K562 (cell line): ENCODE results near the gene CNDP2. TPM values are rescaled to one million over a fixed set of nuclear protein-coding genes. Genes with fewer than 3 reads are reported as not detected.

Experiments
- ETV1 ChIP-seq: fragments of 450-650 bp; conservative IDR thresholded peaks from 2 replicates; pipeline ENCODE4 v1.6.1; 2016; ENCODE audit warnings: missing genetic modification characterization, control low read depth, low read depth, missing compliant biosample characterization
- FOXJ3 ChIP-seq: sonication (generic); formaldehyde crosslinking; IDR thresholded peaks from 2 replicates; pipeline ENCODE4 v1.4.0; 2020; ENCODE audit warnings: mild to moderate bottlenecking, missing genetic modification reagents
- GATAD2B ChIP-seq: fragments of 450-650 bp; IDR thresholded peaks from 2 replicates; pipeline ENCODE4 v1.6.1; 2017; ENCODE audit warnings: mild to moderate bottlenecking, borderline replicate concordance
- HDAC8 ChIP-seq: fragments of 450-650 bp; IDR thresholded peaks from 2 replicates; pipeline ENCODE4 v1.6.1; 2016; ENCODE audit warnings: mild to moderate bottlenecking, missing genetic modification characterization, moderate library complexity, missing compliant biosample characterization
- ILK ChIP-seq: fragments of 450-650 bp; IDR thresholded peaks from 2 replicates; pipeline ENCODE4 v1.6.1; 2016; ENCODE audit warnings: missing genetic modification characterization, low read depth, mild to moderate bottlenecking, missing compliant biosample characterization, moderate library complexity, borderline replicate concordance
- LARP7 ChIP-seq: fragments of 450-650 bp; IDR thresholded peaks from 2 replicates; pipeline ENCODE4 v1.6.1; 2016
- MXI1 ChIP-seq: IDR thresholded peaks from 2 replicates; pipeline ENCODE4 v1.6.1; 2011; ENCODE audit warnings: low read depth, mild to moderate bottlenecking, improper control_type of control experiment, low read length
- PTRF ChIP-seq: fragments of 450-650 bp; IDR thresholded peaks from 2 replicates; pipeline ENCODE4 v1.6.1; 2016; ENCODE audit warnings: mild to moderate bottlenecking, missing genetic modification characterization, missing compliant biosample characterization
- RBM17 ChIP-seq: fragments of 200-400 bp; formaldehyde crosslinking; IDR thresholded peaks from 2 replicates; pipeline ENCODE4 v1.6.1; 2017; ENCODE audit warnings: low read depth, mild to moderate bottlenecking, low read length, borderline replicate concordance
- TRIM24 ChIP-seq, 2 experiments: fragments of 450-650 bp; IDR thresholded peaks; 2 replicates each; pipeline ENCODE4 v1.6.1; 2016
- ZNF3 ChIP-seq: fragments of 250-450 bp; sonication (Bioruptor Pico); IDR thresholded peaks from 2 replicates; pipeline ENCODE4 v1.5.0; 2021; ENCODE audit warnings: mild to moderate bottlenecking, moderate library complexity
- ZNF644 ChIP-seq: fragments of 200-800 bp; sonication (Bioruptor generic); IDR thresholded peaks from 2 replicates; pipeline ENCODE4 v1.6.1; 2016; ENCODE audit warnings: low read depth, missing genetic modification characterization, missing compliant biosample characterization
- polyA plus RNA-seq, 8 experiments: library from polyadenylated mRNA; depleted of rRNA in 4 of 8; stranded (reverse) in 5 of 8; unstranded in 3 of 8; fragments of >200 nt; fragmentation: Nextera tagmentation in 2 of 8; fragmentation: Illumina TruSeq in 1 of 8; extraction: Ambion mirVana in 2 of 8; extraction: Trizol in 1 of 8; gene quantifications; 2 replicates each; pipeline versions ENCODE4 v1.2.1 to v1.2.3, GENCODE V29; 2011 to 2014; ENCODE audit warnings: inconsistent platforms in 1 of 8, missing spikeins in 1 of 8
- total RNA-seq, 7 experiments: library from RNA; depleted of rRNA in 6 of 7; stranded (reverse); fragments of >200 nt in 6 of 7; fragmentation: Illumina TruSeq in 2 of 7; extraction: Trizol in 2 of 7; gene quantifications; 2 replicates each; pipeline versions ENCODE4 v1.2.1 to v1.2.3, GENCODE V29; 2011 to 2021; ENCODE audit warnings: low replicate concordance in 1 of 7
- TF ChIP-seq, protein P1 (sequence below): sonication (generic); formaldehyde crosslinking; IDR thresholded peaks from 2 replicates; pipeline ENCODE4 v1.8.1; 2023; ENCODE audit warnings: missing genetic modification reagents, mild to moderate bottlenecking, borderline replicate concordance
- TF ChIP-seq, protein P2 (sequence below): fragments of 250-450 bp; sonication (Bioruptor Pico); IDR thresholded peaks from 2 replicates; pipeline ENCODE4 v1.4.0; 2020; ENCODE audit warnings: mild to moderate bottlenecking, moderate library complexity
- TF ChIP-seq, protein P3 (sequence below): fragments of 450-650 bp; IDR thresholded peaks from 2 replicates; pipeline ENCODE4 v1.6.1; 2018; ENCODE audit not compliant: partially characterized antibody

The CNDP2 gene
- total and polyA plus RNA-seq, 9 of the 15 experiments (the other 6 are each of a cell fraction or from before 2014, with no cell fraction given) = 34.1 to 128 (median 53.8) TPM

DNA sequence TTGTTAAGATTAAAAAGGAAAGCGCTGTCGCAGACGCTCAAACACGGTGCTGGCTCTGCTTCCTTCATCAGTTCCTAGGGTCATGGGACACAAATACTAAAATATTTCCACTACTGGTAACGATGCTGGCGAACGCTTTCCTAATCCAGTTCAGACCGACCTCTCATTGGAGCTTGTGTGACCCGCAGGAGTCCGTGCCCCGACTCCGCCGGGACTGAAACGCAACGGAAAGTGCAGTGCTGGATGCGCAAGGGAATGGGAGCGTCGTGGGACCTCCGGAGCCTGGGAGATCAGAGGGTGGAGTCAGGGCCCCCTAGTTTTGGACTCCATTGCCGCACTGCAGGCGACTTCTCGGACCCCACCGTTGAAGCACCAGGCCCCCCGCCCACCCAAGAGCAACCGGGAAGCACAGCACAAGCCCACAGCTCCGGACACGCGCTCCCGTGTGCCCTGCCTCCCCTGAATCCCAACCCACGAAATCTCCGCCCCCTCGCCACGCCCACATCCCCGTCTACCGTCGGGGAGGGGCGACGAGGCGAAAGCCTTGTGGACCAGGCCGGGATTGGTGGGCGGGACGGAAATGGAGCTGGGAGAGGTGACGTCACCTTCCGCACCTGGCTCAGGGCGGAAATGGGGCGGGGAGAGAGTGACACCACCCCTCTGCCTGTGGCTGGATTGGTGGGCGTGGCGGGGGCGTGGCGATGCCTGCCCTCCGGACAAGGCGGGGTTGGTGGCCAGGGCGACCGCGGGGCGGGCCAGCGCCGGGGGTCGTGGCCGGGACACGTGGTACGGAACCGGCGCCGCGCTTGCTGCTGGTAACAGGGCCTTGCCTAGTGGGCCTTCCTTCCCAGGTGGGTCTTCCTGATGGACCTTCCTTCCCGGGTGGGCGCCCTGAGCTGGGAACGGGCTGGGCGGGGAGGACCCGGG, at the start of gene CNDP2 (continued):
- TF ChIP-seq, protein P1, sequence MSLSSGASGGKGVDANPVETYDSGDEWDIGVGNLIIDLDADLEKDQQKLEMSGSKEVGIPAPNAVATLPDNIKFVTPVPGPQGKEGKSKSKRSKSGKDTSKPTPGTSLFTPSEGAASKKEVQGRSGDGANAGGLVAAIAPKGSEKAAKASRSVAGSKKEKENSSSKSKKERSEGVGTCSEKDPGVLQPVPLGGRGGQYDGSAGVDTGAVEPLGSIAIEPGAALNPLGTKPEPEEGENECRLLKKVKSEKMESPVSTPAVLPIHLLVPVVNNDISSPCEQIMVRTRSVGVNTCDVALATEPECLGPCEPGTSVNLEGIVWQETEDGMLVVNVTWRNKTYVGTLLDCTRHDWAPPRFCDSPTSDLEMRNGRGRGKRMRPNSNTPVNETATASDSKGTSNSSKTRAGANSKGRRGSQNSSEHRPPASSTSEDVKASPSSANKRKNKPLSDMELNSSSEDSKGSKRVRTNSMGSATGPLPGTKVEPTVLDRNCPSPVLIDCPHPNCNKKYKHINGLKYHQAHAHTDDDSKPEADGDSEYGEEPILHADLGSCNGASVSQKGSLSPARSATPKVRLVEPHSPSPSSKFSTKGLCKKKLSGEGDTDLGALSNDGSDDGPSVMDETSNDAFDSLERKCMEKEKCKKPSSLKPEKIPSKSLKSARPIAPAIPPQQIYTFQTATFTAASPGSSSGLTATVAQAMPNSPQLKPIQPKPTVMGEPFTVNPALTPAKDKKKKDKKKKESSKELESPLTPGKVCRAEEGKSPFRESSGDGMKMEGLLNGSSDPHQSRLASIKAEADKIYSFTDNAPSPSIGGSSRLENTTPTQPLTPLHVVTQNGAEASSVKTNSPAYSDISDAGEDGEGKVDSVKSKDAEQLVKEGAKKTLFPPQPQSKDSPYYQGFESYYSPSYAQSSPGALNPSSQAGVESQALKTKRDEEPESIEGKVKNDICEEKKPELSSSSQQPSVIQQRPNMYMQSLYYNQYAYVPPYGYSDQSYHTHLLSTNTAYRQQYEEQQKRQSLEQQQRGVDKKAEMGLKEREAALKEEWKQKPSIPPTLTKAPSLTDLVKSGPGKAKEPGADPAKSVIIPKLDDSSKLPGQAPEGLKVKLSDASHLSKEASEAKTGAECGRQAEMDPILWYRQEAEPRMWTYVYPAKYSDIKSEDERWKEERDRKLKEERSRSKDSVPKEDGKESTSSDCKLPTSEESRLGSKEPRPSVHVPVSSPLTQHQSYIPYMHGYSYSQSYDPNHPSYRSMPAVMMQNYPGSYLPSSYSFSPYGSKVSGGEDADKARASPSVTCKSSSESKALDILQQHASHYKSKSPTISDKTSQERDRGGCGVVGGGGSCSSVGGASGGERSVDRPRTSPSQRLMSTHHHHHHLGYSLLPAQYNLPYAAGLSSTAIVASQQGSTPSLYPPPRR = no peak
- TF ChIP-seq FOXJ3 = no peak
- TF ChIP-seq, protein P2, sequence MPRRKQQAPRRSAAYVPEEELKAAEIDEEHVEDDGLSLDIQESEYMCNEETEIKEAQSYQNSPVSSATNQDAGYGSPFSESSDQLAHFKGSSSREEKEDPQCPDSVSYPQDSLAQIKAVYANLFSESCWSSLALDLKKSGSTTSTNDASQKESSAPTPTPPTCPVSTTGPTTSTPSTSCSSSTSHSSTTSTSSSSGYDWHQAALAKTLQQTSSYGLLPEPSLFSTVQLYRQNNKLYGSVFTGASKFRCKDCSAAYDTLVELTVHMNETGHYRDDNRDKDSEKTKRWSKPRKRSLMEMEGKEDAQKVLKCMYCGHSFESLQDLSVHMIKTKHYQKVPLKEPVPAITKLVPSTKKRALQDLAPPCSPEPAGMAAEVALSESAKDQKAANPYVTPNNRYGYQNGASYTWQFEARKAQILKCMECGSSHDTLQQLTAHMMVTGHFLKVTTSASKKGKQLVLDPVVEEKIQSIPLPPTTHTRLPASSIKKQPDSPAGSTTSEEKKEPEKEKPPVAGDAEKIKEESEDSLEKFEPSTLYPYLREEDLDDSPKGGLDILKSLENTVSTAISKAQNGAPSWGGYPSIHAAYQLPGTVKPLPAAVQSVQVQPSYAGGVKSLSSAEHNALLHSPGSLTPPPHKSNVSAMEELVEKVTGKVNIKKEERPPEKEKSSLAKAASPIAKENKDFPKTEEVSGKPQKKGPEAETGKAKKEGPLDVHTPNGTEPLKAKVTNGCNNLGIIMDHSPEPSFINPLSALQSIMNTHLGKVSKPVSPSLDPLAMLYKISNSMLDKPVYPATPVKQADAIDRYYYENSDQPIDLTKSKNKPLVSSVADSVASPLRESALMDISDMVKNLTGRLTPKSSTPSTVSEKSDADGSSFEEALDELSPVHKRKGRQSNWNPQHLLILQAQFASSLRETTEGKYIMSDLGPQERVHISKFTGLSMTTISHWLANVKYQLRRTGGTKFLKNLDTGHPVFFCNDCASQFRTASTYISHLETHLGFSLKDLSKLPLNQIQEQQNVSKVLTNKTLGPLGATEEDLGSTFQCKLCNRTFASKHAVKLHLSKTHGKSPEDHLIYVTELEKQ = no peak
- no peak for TF ChIP-seq TRIM24 (IDR thresholded peaks at IDR 0.05)
- TF ChIP-seq ZNF3 (CRISPR knock-in tag) = no peak
- peak; percentile 37; the same call in 1 of the 2 replicates for TF ChIP-seq ETV1
- no peak for TF ChIP-seq HDAC8 (tag)
- no peak for TF ChIP-seq ILK (tag)
- TF ChIP-seq ZNF644 (tag) = no peak
- TF ChIP-seq, protein P3, sequence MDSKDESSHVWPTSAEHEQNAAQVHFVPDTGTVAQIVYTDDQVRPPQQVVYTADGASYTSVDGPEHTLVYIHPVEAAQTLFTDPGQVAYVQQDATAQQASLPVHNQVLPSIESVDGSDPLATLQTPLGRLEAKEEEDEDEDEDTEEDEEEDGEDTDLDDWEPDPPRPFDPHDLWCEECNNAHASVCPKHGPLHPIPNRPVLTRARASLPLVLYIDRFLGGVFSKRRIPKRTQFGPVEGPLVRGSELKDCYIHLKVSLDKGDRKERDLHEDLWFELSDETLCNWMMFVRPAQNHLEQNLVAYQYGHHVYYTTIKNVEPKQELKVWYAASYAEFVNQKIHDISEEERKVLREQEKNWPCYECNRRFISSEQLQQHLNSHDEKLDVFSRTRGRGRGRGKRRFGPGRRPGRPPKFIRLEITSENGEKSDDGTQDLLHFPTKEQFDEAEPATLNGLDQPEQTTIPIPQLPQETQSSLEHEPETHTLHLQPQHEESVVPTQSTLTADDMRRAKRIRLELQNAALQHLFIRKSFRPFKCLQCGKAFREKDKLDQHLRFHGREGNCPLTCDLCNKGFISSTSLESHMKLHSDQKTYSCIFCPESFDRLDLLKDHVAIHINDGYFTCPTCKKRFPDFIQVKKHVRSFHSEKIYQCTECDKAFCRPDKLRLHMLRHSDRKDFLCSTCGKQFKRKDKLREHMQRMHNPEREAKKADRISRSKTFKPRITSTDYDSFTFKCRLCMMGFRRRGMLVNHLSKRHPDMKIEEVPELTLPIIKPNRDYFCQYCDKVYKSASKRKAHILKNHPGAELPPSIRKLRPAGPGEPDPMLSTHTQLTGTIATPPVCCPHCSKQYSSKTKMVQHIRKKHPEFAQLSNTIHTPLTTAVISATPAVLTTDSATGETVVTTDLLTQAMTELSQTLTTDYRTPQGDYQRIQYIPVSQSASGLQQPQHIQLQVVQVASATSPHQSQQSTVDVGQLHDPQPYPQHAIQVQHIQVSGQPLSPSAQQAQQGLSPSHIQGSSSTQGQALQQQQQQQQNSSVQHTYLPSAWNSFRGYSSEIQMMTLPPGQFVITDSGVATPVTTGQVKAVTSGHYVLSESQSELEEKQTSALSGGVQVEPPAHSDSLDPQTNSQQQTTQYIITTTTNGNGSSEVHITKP = no peak
- TF ChIP-seq LARP7 = no peak
- TF ChIP-seq MXI1 = peak; percentile 84
- TF ChIP-seq PTRF (tag) = no peak
- no peak for TF ChIP-seq GATAD2B
- no peak for TF ChIP-seq RBM17
